ENCODE measurements around the gene METTL16.

DNA sequence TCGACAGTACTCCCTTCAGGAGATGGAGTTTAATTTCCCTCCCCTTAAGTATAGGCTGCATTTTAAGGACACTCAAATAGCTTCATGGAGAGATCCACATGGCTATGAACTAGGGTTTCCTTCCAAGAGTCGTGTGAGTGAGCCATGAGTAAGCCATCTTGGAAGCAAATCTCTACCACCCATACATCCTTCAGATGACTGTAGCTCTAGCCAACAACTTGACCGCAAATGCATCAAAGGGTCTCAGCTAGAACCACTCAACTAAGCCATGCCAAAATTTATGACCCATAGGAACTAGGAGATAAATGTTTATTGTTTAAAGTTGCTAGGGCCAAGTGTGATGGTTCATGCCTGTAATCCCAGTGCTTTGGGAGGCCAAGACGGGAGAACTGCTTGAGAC is 43.4 kb downstream of the METTL16 start:
- no peak for TF ChIP-seq EZH2 (IDR thresholded peaks at IDR 0.05; ENCODE audit: borderline replicate concordance, low read length)
- TF ChIP-seq, protein P1, sequence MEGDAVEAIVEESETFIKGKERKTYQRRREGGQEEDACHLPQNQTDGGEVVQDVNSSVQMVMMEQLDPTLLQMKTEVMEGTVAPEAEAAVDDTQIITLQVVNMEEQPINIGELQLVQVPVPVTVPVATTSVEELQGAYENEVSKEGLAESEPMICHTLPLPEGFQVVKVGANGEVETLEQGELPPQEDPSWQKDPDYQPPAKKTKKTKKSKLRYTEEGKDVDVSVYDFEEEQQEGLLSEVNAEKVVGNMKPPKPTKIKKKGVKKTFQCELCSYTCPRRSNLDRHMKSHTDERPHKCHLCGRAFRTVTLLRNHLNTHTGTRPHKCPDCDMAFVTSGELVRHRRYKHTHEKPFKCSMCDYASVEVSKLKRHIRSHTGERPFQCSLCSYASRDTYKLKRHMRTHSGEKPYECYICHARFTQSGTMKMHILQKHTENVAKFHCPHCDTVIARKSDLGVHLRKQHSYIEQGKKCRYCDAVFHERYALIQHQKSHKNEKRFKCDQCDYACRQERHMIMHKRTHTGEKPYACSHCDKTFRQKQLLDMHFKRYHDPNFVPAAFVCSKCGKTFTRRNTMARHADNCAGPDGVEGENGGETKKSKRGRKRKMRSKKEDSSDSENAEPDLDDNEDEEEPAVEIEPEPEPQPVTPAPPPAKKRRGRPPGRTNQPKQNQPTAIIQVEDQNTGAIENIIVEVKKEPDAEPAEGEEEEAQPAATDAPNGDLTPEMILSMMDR (conservative IDR thresholded peaks at IDR 0.05 in 1 of 2, IDR thresholded peaks at IDR 0.05 in 1 of 2; ENCODE audit: extremely low read depth in 1 of 2, insufficient read depth in 1 of 2, low read depth in 1 of 2, low read length in 2 of 2): no peak
